ENCODE results near the gene ROCK2. TPM values are rescaled to one million over a fixed set of nuclear protein-coding genes. Genes with fewer than 3 reads are reported as not detected.

Gene ROCK2
- total and polyA plus RNA-seq, 2 donors (not counting 1 experiment from before 2014, with no cell fraction given) = 2.3 to 30.2 TPM

DNA sequence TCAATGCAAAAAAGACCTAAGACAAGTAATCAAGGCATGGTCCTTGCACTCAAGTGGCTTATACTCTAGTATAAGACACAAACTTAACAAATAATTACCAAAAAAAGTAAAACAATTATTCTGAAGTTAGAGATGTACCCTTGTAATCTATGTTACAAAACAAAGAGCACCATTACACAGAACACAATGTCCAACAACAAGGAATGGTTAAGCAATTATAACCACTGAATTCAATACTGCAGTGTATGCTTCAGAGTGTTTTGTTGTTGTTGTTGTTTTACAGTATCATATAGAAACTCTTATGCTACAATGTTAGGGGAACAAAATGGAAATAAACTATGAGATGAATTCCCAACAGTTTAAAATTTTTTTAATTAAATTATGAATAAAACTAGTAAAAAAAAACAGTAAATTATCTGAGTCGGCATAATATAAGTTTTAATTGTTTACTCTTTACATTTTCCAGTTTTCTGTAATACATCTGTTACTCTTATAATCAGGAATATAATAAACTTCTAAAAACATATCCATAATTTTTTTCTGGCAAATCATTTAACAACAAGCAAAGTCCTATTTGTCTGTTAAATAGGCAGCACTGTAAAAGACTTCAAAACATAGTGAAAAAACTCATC, 29.2 kb downstream of the ROCK2 start:
- no CpG with 5 or more reads among the region's 1 CpG for WGBS (ENCODE audit: insufficient coverage)
- Mint-ChIP-seq H3K4me1 (peaks cover 13% of the 10 kb centered on the region), H3K9me3 (ENCODE audit: insufficient read depth) (no peaks in the 10 kb centered on the region), H3K27ac (no peak overlapping the region), H3K4me3 (no peak overlapping the region), H3K27me3 (no peaks in the 10 kb centered on the region)
- no peaks in the 10 kb centered on the region for H3K36me3 ChIP-seq (replicated peaks in 1 of 2; ENCODE audit: control extremely low read depth in 1 of 2, control insufficient read depth in 1 of 2, extremely low read depth in 1 of 2, insufficient read depth in 2 of 2, low read length in 1 of 2)
- POLR2A ChIA-PET = no interaction called here
- ATAC-seq (ENCODE audit: low read depth) = no peak
- H3K79me2 ChIP-seq (ENCODE audit: control insufficient read depth, insufficient read depth, low read length) = peaks cover 62% of the 10 kb centered on the region
- H3K9me3 ChIP-seq (ENCODE audit: control extremely low read depth in 1 of 3, control insufficient read depth in 2 of 3, insufficient read depth in 1 of 3, low read length in 2 of 3) = no peaks in the 10 kb centered on the region
- H3K4me1 ChIP-seq (ENCODE audit: control insufficient read depth in 2 of 2, insufficient read depth in 2 of 2, low read length in 2 of 2) = no peaks in the 10 kb centered on the region
- no peak for DNase-seq
- no peak overlapping the region for H3K9ac ChIP-seq (ENCODE audit: low read length)
- H3K4me3 ChIP-seq (ENCODE audit: control extremely low read depth in 1 of 5, extremely low read depth in 1 of 5, insufficient read depth in 1 of 5, low read depth in 2 of 5, low read length in 4 of 5) = no peak overlapping the region
- no peaks in the 10 kb centered on the region for H3K27me3 ChIP-seq (replicated peaks in 1 of 4; ENCODE audit: control extremely low read depth in 1 of 4, control insufficient read depth in 3 of 4, insufficient read depth in 4 of 4, low read length in 3 of 4)
- intact Hi-C loops (cut with micrococcal nuclease) = no loop called here
- TF ChIP-seq EZH2 (IDR thresholded peaks at IDR 0.05; ENCODE audit: borderline replicate concordance, insufficient read depth, low read depth, low read length, poor library complexity, severe bottlenecking) (no peak), CTCF (IDR thresholded peaks at IDR 0.05) (no peak)
- no peak overlapping the region for H3K4me2 ChIP-seq (replicated peaks; ENCODE audit: low read depth, low read length, poor library complexity, severe bottlenecking)
- H3K27ac ChIP-seq (ENCODE audit: low read length in 2 of 2) = no peak overlapping the region
- CTCF ChIA-PET = no interaction called here
- no peak overlapping the region for H2AFZ ChIP-seq (ENCODE audit: insufficient read depth, low read depth, low read length, poor library complexity, severe bottlenecking)
- H4K20me1 ChIP-seq (ENCODE audit: control insufficient read depth, insufficient read depth, low read length, poor library complexity, severe bottlenecking) = no peaks in the 10 kb centered on the region

GRCh38 chr2:11314487-11314886, 29.9 kb downstream of the ROCK2 start:
- TF ChIP-seq EZH2 (IDR thresholded peaks at IDR 0.05; ENCODE audit: borderline replicate concordance, insufficient read depth, low read depth, low read length, poor library complexity, severe bottlenecking) (no peak), CTCF (IDR thresholded peaks at IDR 0.05) (no peak)
- Histone ChIP-seq H3K27me3 (replicated peaks in 1 of 4; ENCODE audit: control extremely low read depth in 1 of 4, control insufficient read depth in 3 of 4, insufficient read depth in 4 of 4, low read length in 3 of 4) (no peaks in the 10 kb centered on the region), H2AFZ (ENCODE audit: insufficient read depth, low read depth, low read length, poor library complexity, severe bottlenecking) (no peak overlapping the region), H3K4me3 (ENCODE audit: control extremely low read depth in 1 of 5, extremely low read depth in 1 of 5, insufficient read depth in 1 of 5, low read depth in 2 of 5, low read length in 4 of 5) (no peak overlapping the region), H3K36me3 (replicated peaks in 1 of 2; ENCODE audit: control extremely low read depth in 1 of 2, control insufficient read depth in 1 of 2, extremely low read depth in 1 of 2, insufficient read depth in 2 of 2, low read length in 1 of 2) (no peaks in the 10 kb centered on the region), H3K27ac (ENCODE audit: low read length in 2 of 2) (no peak overlapping the region), H3K9me3 (ENCODE audit: control extremely low read depth in 1 of 3, control insufficient read depth in 2 of 3, insufficient read depth in 1 of 3, low read length in 2 of 3) (no peaks in the 10 kb centered on the region), H3K4me2 (replicated peaks; ENCODE audit: low read depth, low read length, poor library complexity, severe bottlenecking) (no peak overlapping the region), H3K9ac (ENCODE audit: low read length) (no peak overlapping the region), H4K20me1 (ENCODE audit: control insufficient read depth, insufficient read depth, low read length, poor library complexity, severe bottlenecking) (no peaks in the 10 kb centered on the region), H3K4me1 (ENCODE audit: control insufficient read depth in 2 of 2, insufficient read depth in 2 of 2, low read length in 2 of 2) (no peaks in the 10 kb centered on the region), H3K79me2 (ENCODE audit: control insufficient read depth, insufficient read depth, low read length) (peaks cover 66% of the 10 kb centered on the region)
- H3K4me1 Mint-ChIP-seq = peaks cover 9% of the 10 kb centered on the region
- no peaks in the 10 kb centered on the region for H3K27me3 Mint-ChIP-seq
- POLR2A ChIA-PET = no interaction called here
- no peaks in the 10 kb centered on the region for H3K9me3 Mint-ChIP-seq (ENCODE audit: insufficient read depth)
- no peak overlapping the region for H3K4me3 Mint-ChIP-seq
- CTCF ChIA-PET = no interaction called here
- H3K27ac Mint-ChIP-seq = no peak overlapping the region
- 100% methylated on average over 1 of the region's 1 CpG for WGBS (ENCODE audit: insufficient coverage)
- intact Hi-C loops (cut with micrococcal nuclease) = no loop called here
- DNase-seq (no peak), ATAC-seq (ENCODE audit: low read depth) (no peak)
